Stimulated activated CD4-positive, alpha-beta T cell treated with anti-CD3 and anti-CD28 coated beads, TNF-alpha, amount 100 ng/mL, for 24 hours (primary cell): ENCODE data around the gene EGFL8.

Experiments used
- DNase-seq, 3 experiments: peaks; one replicate each; pipeline ENCODE4 v3.0.0-alpha.2; 2020; ENCODE audit warnings: low read depth in 3 of 3

EGFL8 gene

GRCh38 chr6:32146687-32147086 is 17.7 kb upstream of the EGFL8 start:
- no peak for DNase-seq

GRCh38 chr6:32147401-32148132 is 16.8 kb upstream of the EGFL8 start:
- no peak for DNase-seq

- DNase-seq, result peak; percentile 49 to 65 (median 51)
Measured at GRCh38 chr6:32148289-32149091, 15.9 kb upstream of the EGFL8 start.

GRCh38 chr6:32149092-32149755 is 15.2 kb upstream of the EGFL8 start:
- no peak for DNase-seq

- no peak for DNase-seq
Measured at GRCh38 chr6:32149932-32150870, 14.2 kb upstream of the EGFL8 start.

GRCh38 chr6:32151181-32151862 is 13.1 kb upstream of the EGFL8 start:
- DNase-seq, result no peak

- no peak for DNase-seq
Measured at GRCh38 chr6:32151863-32152768, 12.3 kb upstream of the EGFL8 start, which contains the start of gene PRRT1. PRRT1 (minus strand) TSS chr6:32151939; CDS start chr6:32151827, 112 bp downstream.

- no peak for DNase-seq
Measured at GRCh38 chr6:32152769-32153563, 11.4 kb upstream of the EGFL8 start.

GRCh38 chr6:32153564-32154513 is 10.6 kb upstream of the EGFL8 start, which contains the start of gene PPT2:
PPT2 (plus strand) TSS chr6:32154141; CDS start chr6:32154595, 454 bp downstream.
- peak; percentile 43 to 81 (median 60) for DNase-seq

GRCh38 chr6:32154514-32155161 is 9.8 kb upstream of the EGFL8 start:
- DNase-seq, result peak in 2 of 3 experiments; percentile 28 to 60

GRCh38 chr6:32156891-32157290 is 7.5 kb upstream of the EGFL8 start:
- no peak for DNase-seq

GRCh38 chr6:32158052-32158451 is 6.3 kb upstream of the EGFL8 start:
- DNase-seq, result no peak

- no peak for DNase-seq
Measured at GRCh38 chr6:32163559-32164258, 686 bp upstream of the EGFL8 start.

GRCh38 chr6:32166411-32167061 is 2.1 kb downstream of the EGFL8 start:
- DNase-seq, result no peak

- DNase-seq, result no peak
Measured at GRCh38 chr6:32167154-32167760, 2.9 kb downstream of the EGFL8 start.
